Measurements from ENCODE around the gene ANOS1.
"Not testable (repeated sequence)": the region's sequence is repeated elsewhere in the genome, so short reads cannot be mapped to it uniquely, and the experiment has no call there.

The ANOS1 gene

DNA sequence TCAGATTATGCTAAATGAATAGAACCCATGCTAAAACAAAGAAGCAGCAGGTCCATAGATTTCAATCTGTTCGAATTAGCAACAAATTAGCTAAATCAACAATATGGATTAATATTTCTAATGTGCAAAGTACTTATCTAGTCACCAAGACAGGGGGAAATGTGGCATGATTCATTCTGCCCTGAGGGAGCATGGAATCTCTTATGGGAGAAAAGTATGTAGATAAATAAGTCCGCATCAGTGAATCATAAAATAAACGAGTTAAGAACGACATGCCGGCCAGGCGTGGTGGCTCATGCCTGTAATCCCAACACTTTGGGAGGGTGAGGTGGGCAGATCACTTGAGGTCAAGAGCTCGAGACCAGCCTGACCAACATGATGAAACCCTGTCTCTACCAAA, 102.1 kb downstream of the ANOS1 start:
- DNase-seq (ENCODE audit: low read depth): no peak

DNA sequence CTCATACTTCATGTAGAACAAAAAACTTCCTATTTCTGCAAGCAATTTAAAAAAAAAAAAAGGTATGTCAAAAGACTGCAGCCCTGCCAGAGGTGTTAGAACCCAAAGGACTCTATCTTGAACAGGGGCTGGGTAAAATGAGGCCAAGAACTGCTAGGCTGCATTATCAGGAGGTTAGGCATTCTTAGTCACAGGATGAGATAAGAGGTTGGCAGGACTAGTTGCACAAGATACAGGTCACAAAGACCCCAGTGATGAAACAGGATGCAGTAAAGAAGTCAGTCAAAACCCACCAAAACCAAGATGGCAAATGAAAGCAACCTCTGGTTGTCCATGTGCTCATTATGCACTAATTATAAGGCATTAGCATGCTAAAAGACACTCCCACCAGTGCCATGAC, 104.1 kb downstream of the ANOS1 start:
- DNase-seq (ENCODE audit: low read depth): no peak

- no peak for DNase-seq (ENCODE audit: low read depth)
Measured at GRCh38 chrX:8607326-8607725, 124.6 kb downstream of the ANOS1 start.

- DNase-seq (ENCODE audit: low read depth): no peak
Measured at GRCh38 chrX:8604131-8604530, 127.8 kb downstream of the ANOS1 start.

DNA sequence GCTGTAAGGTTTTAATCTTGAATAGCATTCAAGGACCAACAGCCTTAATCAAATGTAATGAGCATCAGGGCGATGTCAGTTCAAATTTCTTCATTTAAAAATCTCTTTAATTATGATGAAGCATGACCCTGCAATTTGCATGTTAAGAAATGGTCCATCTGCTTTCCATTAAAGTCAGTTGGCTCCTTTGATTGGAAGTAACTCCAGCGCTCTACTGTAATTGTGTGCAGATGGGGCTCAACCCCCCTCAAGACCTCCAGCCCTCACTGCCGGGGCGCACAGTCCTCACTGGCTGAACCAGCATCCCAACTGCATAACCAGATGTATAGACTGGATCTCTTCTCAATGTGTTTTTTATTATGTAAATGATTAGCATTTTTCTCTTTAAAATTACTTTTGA, 140.4 kb downstream of the ANOS1 start:
- no peak for DNase-seq (ENCODE audit: low read depth)

- DNase-seq (ENCODE audit: low read depth): no peak
Measured at GRCh38 chrX:8586953-8587352, 145.0 kb downstream of the ANOS1 start.

GRCh38 chrX:8579602-8580001, 152.3 kb downstream of the ANOS1 start:
- DNase-seq (ENCODE audit: low read depth): no peak

- no peak for DNase-seq (ENCODE audit: low read depth)
Measured at GRCh38 chrX:8576821-8577220, 155.1 kb downstream of the ANOS1 start.

DNA sequence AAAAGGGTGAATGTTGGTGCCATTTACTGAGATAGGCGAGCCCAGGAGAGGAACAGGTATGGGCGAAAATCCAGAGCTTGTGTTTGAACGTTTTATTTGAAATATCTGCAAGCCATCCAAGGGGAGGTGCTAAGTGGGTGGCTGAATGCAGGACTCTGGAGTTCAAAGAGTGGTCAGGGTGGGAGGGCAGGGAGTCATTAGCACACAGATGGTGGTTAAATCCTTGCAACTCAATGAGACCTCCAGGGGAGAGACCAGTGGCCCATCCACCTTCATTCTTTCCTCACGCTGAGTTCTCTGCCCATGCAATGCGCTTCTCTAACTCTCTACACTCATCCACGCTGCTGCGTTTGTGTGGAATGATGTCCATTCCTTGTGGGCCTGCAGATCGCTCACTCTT, 166.2 kb downstream of the ANOS1 start:
- no peak for DNase-seq (ENCODE audit: low read depth)

- DNase-seq (ENCODE audit: low read depth): no peak
Measured at GRCh38 chrX:8548446-8548845, 183.5 kb downstream of the ANOS1 start.

GRCh38 chrX:8546715-8547114, 185.2 kb downstream of the ANOS1 start:
- DNase-seq (ENCODE audit: low read depth): no peak

DNA sequence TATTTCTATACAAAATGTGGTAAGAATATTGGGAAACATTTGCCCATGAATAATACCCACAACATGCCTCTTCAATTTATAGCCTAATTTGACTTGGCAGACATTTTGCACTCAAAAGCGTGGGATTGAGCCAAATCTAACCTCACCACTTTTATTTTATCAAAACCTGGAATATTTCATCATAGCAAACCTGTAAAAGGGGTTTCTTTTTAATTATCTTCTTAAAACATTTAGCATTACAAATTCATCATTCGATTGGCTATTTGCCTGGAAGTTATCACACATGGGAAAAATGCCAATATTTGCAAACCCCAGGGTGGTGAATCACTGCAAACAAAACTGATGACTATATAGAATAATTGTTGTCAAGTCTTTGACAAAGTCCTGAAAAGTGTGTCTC, 211.1 kb downstream of the ANOS1 start:
- DNase-seq (ENCODE audit: low read depth): no peak

DNA sequence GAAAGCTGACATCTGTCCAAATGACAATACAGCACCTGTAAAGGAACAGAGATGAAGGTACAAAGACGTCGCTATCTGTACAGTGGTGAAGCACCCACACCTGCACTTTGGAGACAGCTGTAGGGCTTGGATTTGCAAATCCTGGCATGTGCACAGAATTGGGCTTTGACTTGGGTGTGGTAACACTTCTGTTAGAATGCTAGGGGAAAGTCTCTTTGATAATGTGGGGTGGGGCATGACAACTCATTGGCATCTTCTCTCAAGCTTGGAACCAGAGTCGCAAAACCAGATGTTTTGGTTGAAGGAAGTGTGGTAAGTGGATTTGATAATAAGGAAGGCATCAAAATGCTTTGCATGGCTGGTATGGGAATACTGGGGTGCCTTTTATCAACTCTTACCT, 211.8 kb downstream of the ANOS1 start:
- no peak for DNase-seq (ENCODE audit: low read depth)

- no peak for DNase-seq (ENCODE audit: low read depth)
Measured at GRCh38 chrX:8504451-8504850, 227.5 kb downstream of the ANOS1 start.

DNA sequence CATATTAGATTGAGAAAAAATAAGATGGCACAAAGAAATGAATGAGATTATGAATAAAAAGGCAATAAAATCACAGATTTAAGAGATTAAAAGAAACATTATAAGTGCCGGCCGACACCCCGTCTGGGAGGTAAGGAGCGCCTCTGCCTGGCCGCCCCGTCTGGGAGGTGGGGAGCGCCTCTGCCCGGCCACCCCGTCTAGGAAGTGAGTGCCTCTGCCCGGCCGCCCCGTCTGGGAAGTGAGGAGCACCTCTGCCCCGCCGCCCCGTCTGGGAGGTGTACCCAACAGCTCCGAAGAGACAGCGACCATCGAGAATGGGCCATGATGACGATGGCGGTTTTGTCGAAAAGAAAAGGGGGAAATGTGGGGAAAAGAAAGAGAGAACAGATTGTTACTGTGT, 229.8 kb downstream of the ANOS1 start:
- DNase-seq (ENCODE audit: low read depth): not testable (repeated sequence)

- DNase-seq (ENCODE audit: low read depth): no peak
Measured at GRCh38 chrX:8500203-8500602, 231.7 kb downstream of the ANOS1 start.

DNA sequence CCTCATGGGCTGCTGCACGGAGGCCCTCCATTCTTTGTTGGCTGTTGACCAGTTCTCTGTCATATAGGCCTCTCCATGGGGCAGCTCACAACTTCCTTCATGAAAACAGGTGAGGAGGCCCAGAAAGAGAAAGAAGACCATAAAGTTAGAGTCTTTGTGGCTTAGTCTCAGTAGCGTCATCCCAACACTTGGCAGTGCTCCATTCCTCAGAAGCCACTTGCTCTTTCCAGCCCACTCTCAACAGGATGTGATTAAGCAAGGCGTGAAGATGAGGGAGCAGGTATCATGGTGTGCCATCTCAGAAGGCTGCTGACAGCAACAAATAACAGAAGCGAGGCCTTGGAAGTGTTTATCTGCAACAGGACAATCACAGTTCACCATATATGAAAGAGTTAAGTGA, 236.9 kb downstream of the ANOS1 start:
- DNase-seq (ENCODE audit: low read depth): not testable (repeated sequence)

- no peak for DNase-seq (ENCODE audit: low read depth)
Measured at GRCh38 chrX:8484360-8484949, 247.5 kb downstream of the ANOS1 start.

Data from T follicular helper cell (primary cell).